A549 (cell line): ENCODE data around the gene NRIP1.

ENCODE experiments used
- BHLHE40 ChIP-seq: IDR thresholded peaks from 2 replicates; pipeline ENCODE4 v1.6.1; 2012; ENCODE audit warnings: low read depth, low read length, inconsistent platforms
- CEBPB ChIP-seq, 2 experiments: fragments of >200 bp in 1 of 2; sonication (Bioruptor Twin) in 1 of 2; formaldehyde crosslinking in 1 of 2; IDR thresholded peaks; 2 replicates each; pipeline ENCODE4 v1.6.1; 2012 to 2016
- CTCF ChIP-seq: fragments of >200 bp; sonication (Bioruptor Twin); formaldehyde crosslinking; IDR thresholded peaks from 3 replicates; pipeline ENCODE4 v1.5.1; 2016
- FOSB ChIP-seq: fragments of 250-450 bp; sonication (Bioruptor Pico); IDR thresholded peaks from 2 replicates; pipeline ENCODE4 v1.5.0; 2020; ENCODE audit warnings: mild to moderate bottlenecking, moderate library complexity
- NFE2L2 ChIP-seq: fragments of 150-350 bp; conservative IDR thresholded peaks from 2 replicates; pipeline ENCODE4 v1.6.1; 2014; ENCODE audit warnings: low read length
- POLR2A ChIP-seq: IDR thresholded peaks from 2 replicates; pipeline ENCODE4 v1.6.1; 2012; ENCODE audit warnings: mild to moderate bottlenecking, low read length
- RARB ChIP-seq: fragments of 250-450 bp; sonication (Bioruptor Pico); IDR thresholded peaks from 2 replicates; pipeline ENCODE4 v1.8.0; 2021; ENCODE audit warnings: mild to moderate bottlenecking, moderate library complexity
- ZSCAN20 ChIP-seq: fragments of 250-450 bp; sonication (Bioruptor Pico); IDR thresholded peaks from 2 replicates; pipeline ENCODE4 v1.8.0; 2022; ENCODE audit warnings: mild to moderate bottlenecking, moderate library complexity

GRCh38 chr21:14955936-14956520, 108.8 kb downstream of the NRIP1 start:
- TF ChIP-seq CTCF (no peak), FOSB (CRISPR knock-in tag) (no peak), ZSCAN20 (CRISPR knock-in tag) (no peak), BHLHE40 (no peak), POLR2A (no peak), NFE2L2 (no peak), CEBPB (IDR thresholded peaks at IDR 0.05) (no peak), RARB (CRISPR knock-in tag) (no peak)
